HG03135 (cell line): ENCODE data around the gene NUP42.

Experiments
- ATAC-seq: cut with Tn5 transposase; IDR thresholded peaks from one replicate; pipeline ENCODE4 v1.9.1; 2021; ENCODE audit warnings: mild to moderate bottlenecking, moderate library complexity; ENCODE audit not compliant: unreplicated experiment

NUP42 gene

DNA sequence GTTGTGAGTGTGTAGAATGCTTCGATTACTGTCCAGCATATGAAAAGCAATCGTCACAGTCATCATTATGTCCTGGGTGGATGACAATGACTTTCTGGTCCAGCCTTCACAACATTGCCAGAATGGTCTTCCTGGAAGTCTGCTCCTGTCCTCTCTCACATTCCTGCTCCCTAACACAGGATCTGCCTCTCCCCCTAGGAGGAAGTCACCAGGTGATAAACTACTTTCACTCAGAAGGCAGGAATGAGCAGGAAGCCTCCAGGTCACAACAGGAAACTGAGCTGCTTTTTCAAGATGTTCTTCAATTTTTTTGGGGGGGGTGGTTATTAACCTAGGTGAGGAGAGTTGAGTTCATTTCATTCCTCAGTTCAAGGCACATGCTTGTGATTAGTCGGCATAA, 51.1 kb downstream of the NUP42 start:
- ATAC-seq: no peak

DNA sequence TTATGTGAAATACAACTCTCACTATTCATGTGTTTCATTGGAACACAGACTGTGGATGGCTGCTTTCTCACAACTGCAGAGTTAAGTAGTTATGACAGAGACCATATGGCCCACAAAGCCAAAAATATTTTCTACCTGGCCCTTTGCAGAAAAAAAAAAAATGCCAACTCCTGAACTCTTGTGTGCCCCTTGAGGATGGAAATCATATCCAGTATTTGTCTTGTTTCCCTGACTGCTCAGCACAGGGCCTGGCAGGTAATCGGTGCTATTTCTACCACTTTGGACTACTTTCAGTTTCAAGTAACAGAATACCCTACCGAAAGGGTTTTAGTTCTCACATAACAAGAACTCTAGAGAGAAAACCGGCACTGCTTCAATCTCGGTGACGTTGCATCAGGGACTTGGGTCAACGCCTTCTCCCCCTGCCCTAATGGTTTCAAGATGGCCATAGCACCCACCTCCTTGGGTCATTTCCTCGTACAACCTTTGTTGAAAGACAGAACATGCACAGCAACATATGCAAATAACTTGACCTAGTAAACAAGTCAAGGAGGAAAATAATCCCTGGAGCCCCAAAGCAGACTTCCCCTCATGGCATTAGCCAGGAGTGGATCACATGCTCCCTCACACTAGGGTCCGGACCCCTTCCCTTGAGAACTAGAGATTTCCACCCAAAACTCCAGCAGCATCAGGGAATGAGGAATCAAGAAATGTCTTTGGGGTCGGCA, 52.9 kb downstream of the NUP42 start:
- peak; percentile 84 for ATAC-seq

DNA sequence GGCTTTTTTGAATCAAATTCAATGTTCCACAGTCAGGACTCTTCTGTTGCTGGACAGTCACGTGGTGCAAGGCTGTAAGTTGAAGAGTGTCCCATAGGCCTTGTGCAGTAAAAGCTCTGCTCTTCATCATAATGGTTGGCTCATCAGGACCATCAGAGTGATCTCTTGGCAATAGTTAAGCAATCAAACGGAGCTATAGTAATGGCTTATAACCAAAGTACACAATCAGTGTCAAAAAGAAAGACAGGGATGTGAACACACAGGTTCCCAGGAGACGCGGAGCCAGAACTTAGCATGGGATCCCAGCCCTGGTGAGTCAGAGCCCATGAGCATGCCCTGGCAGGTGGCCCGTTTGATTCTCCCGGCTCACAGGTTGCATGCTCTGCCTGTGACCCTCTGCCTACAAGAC, 54.0 kb downstream of the NUP42 start:
- no peak for ATAC-seq

DNA sequence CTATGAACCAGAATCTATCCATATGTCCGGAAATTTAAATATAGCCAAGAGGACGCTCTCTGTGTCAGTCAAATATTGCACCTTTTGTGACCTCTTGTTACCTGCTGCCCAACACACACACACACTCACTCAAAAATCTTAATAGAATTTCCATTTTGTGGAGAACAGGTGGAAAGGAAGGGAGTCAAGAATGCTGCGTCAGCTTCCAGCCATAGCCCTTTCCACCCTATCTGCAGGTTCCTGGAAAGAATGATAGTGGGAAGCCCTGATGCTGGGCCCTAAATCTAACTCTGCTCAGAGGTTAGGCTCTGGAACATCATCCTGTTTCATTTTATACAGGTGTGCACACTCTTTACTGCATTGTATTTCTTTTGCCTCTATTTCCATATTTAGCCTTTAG, 55.2 kb downstream of the NUP42 start:
- ATAC-seq: no peak

DNA sequence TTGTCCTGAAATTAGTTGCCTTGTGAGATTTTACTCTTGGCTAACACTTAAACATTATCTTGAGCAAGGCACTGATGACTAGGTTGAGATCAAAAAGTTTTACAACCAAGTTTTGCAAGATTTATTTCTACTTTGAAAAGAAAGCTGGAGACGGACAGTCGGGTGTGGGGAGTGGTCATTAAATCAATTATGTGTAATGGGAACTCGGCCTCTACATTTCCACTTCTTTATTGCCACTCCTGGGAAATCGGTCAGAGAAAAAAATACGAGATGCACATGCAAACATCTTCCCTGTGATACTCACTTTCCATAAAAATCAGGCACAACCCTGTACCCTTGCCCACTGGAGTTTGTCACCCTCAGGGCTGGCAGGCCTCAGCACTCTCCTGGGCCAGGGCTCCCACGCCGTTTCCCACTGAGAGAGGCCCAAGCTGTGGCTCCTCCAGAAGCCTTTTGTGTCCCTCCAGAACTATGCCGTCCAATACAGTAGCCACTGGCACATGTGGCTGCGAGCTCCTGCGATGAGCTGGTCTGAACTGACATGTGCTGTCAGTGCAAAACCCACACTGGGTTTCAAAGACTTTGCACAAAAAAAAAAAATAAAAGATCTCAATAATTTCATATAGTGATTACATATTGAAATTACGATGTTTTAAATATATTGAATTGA, 57.3 kb downstream of the NUP42 start:
- ATAC-seq: no peak

DNA sequence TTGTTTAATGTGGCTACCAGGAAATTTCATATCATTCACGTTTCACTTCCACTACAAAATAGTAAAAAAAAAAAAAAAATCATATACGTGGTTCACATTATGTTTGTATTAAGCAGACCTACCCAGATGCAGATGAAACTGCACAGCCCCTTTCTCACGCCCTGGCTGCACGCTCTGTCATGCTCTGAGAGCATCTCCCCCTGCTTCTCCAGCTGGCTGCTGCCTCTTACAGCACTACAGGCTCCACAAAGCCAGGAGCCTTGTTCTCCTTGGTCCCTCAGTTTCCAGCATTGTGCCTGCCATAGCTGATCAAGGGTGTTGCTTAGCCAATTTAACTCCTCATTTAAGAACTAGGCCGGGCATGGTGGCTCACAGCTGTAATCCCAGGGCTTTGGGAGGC, 57.9 kb downstream of the NUP42 start:
- ATAC-seq: no peak

DNA sequence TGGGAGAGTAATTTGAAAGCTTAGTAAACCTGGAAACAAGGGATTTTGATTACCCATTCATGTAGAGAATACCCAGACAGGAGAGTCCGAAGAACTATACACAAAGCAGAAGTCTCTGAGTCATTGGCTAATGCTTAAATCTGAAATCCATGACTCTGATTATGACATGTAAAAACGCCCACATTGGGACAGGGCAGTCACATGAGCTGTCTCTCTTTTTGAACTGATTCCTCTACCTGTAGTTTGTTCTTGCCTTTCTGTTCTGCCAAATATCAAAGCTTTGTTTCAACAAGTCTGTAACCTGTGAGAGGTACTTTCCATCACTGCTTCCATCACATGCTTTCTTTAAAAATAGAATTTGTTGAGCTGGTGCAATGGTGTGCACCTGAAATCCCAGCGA, 60.5 kb downstream of the NUP42 start:
- no peak for ATAC-seq

DNA sequence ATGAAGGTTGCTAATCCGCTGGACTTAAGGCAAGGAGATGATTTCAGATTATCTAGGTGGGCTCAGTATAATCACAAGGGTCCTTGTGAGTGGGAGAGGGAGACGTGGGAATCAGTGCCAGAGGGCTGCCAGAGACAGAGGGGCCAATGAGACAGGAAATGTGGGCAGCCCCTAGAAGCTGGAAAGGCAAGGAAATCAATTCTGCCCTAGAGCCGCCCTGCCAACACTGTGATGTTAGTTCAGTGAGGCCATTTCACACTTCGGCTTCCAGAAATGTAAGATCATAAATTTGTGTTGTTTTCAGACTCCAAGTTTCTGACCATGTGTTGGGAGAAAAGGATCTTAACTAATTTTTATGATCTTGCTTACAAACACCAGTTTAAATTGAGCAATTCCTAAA, 61.1 kb downstream of the NUP42 start:
- ATAC-seq: no peak

DNA sequence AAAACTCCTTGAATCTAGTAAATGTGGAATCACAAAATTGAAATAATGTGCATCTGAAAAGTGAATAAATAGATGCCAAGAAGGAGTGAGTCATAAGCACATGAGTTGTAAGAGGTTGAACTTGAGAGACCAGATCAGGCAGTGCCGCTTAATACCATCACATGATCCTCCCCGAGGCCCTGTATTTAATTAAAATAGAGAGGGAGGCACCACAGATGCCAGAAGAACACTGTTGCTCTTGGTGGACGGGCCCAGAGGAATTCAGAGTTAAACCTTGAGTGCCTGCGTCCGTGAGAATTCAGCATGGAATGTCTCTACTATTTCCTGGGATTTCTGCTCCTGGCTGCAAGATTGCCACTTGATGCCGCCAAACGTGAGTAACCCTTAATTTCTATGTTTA, 64.7 kb downstream of the NUP42 start, which contains the start of gene GPNMB:
GPNMB (plus strand) TSS at position 221 of the 400 bp plus-strand sequence; CDS start at position 304, 83 bp downstream.
- no peak for ATAC-seq

DNA sequence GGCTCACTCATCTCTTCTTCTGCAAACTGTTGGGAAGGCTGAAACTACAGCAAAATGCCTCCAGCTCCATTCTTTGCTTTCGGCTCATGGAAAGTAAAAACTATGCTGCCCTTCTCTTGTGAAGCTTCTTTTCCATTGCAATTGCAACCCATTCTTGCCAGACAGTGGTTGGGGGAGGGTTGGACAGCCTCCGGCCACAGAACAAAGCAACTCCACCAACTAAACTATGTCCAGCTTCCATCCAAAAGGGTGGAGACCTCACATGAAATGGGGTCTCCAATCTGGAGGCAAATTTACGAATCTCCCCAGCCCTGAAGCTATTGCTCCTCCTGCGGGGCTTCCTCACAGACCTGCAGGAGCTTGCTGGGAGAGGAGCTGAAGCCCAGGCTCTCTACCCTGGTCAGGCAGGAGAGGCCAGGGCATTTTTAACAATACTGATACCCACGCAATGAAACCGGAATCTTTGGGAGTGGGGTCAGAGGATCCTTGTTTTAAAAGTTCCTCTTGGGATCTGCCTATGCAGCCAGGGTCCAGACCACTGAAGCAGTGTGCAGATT, 65.3 kb downstream of the NUP42 start:
- ATAC-seq: no peak

DNA sequence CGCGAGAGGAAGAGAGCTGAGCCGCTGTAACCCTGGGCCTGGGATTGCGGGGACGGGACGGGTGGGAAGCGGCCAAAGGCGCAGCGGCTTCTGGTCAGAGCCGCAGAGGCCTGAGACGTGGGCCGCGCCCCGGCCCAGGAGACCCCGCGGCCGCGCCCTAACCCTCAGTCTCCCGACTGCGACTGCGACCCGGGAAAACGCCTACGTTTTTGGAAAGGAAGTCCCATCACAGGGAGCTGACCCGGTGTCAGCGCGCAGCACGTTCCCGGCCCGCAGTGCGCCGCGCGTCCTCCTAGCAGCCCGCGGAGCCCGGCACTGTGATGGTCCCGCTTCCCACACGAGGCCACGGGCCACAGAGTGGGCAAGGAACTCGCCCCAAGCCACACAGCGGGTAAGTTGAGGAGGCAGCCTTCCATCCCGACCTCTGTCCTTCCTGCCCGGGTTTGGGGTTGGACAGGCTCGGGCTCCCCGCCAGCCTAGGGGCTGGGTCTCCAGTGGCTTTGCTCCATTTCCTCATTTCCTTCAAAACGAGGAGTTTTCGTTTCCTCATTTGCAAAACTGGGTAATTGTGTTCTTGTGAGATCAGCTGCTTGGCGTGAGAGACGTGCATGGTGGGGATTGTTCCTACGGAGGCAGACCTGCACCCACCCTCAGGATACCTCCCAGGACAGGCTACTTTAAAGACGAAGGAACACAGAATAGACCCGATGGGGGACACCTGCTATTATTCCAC, 65.9 kb downstream of the NUP42 start:
- no peak for ATAC-seq

DNA sequence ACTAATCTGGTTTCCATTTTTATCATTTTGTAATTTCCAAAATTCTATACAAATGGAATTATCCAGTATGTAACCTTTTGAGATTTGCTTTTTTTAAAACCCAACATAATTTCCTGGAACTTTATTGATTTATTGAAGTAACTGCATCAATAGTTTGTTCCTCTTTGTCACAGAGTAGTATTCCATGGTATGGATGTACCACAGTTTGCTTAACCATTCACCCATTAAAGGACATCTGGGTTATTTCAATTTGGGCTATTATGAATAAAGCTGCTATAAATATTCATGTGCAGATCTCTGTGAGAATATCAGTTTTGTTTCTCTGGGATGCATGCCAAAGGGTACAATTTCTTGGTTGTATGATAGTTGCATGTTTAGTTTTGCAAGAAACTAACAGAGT, 67.6 kb downstream of the NUP42 start:
- no peak for ATAC-seq
